K562 (cell line): ENCODE data around the gene MCF2. TPM values are rescaled to one million over a fixed set of nuclear protein-coding genes. Genes with fewer than 3 reads are reported as not detected.

Experiments
- BRCA1 ChIP-seq, 2 experiments: fragments of 450-650 bp in 1 of 2; sonication (generic) in 1 of 2; formaldehyde crosslinking in 1 of 2; IDR thresholded peaks; 2 replicates each; pipeline versions ENCODE4 v1.5.0 to v1.6.1; 2017 to 2020; ENCODE audit warnings: mild to moderate bottlenecking in 1 of 2, missing genetic modification reagents in 1 of 2
- CUX1 ChIP-seq: fragments of 200-800 bp; sonication (Bioruptor generic); IDR thresholded peaks from 2 replicates; pipeline ENCODE4 v1.6.1; 2016; ENCODE audit warnings: missing genetic modification characterization, missing compliant biosample characterization
- EHMT2 ChIP-seq: fragments of 450-650 bp; IDR thresholded peaks from 2 replicates; pipeline ENCODE4 v1.6.1; 2018; ENCODE audit warnings: antibody characterized with exemption
- HNRNPK ChIP-seq: fragments of 200-400 bp; formaldehyde crosslinking; IDR thresholded peaks from one replicate; pipeline ENCODE4 v1.6.1; 2018; ENCODE audit warnings: mild to moderate bottlenecking, low read depth, low read length; ENCODE audit not compliant: poor library complexity, severe bottlenecking
- NR1H2 ChIP-seq: sonication (generic); formaldehyde crosslinking; IDR thresholded peaks from 2 replicates; pipeline ENCODE4 v1.4.0; 2020; ENCODE audit warnings: mild to moderate bottlenecking, missing genetic modification reagents
- POLR3G ChIP-seq: IDR thresholded peaks from 2 replicates; pipeline ENCODE4 v1.6.1; 2011; ENCODE audit not compliant: insufficient read length, insufficient replicate concordance; ENCODE audit errors: extremely low read depth
- RBFOX2 ChIP-seq: fragments of 200-400 bp; formaldehyde crosslinking; IDR thresholded peaks from 2 replicates; pipeline ENCODE4 v1.6.1; 2017; ENCODE audit warnings: low read depth, mild to moderate bottlenecking, low read length, moderate library complexity
- SAFB2 ChIP-seq: fragments of 200-400 bp; formaldehyde crosslinking; IDR thresholded peaks from 2 replicates; pipeline ENCODE4 v1.6.1; 2018; ENCODE audit warnings: borderline replicate concordance, low read length, low read depth, moderate library complexity; ENCODE audit not compliant: severe bottlenecking
- SOX6 ChIP-seq: fragments of 450-650 bp; IDR thresholded peaks from 2 replicates; pipeline ENCODE4 v1.6.1; 2014; ENCODE audit warnings: mild to moderate bottlenecking
- TCFL5 ChIP-seq: fragments of 250-450 bp; sonication (Bioruptor Pico); conservative IDR thresholded peaks from 2 replicates; pipeline ENCODE4 v1.6.1; 2021; ENCODE audit warnings: mild to moderate bottlenecking, moderate library complexity, matching md5 sums
- ZBTB12 ChIP-seq: fragments of 250-450 bp; sonication (Bioruptor Pico); IDR thresholded peaks from 2 replicates; pipeline ENCODE4 v1.4.0; 2020
- ZFX ChIP-seq: sonication (generic); formaldehyde crosslinking; IDR thresholded peaks from 2 replicates; pipeline ENCODE4 v1.8.0; 2022; ENCODE audit warnings: mild to moderate bottlenecking, missing genetic modification reagents, moderate library complexity
- ZNF436 ChIP-seq: fragments of 250-450, 450-650 bp; sonication (Bioruptor Pico); formaldehyde crosslinking; IDR thresholded peaks from 2 replicates; pipeline ENCODE4 v1.7.0; 2020; ENCODE audit warnings: mild to moderate bottlenecking
- polyA plus RNA-seq, 8 experiments: library from polyadenylated mRNA; depleted of rRNA in 4 of 8; stranded (reverse) in 5 of 8; unstranded in 3 of 8; fragments of >200 nt; fragmentation: Nextera tagmentation in 2 of 8; fragmentation: Illumina TruSeq in 1 of 8; extraction: Ambion mirVana in 2 of 8; extraction: Trizol in 1 of 8; gene quantifications; 2 replicates each; pipeline versions ENCODE4 v1.2.1 to v1.2.3, GENCODE V29; 2011 to 2014; ENCODE audit warnings: inconsistent platforms in 1 of 8, missing spikeins in 1 of 8
- total RNA-seq, 7 experiments: library from RNA; depleted of rRNA in 6 of 7; stranded (reverse); fragments of >200 nt in 6 of 7; fragmentation: Illumina TruSeq in 2 of 7; extraction: Trizol in 2 of 7; gene quantifications; 2 replicates each; pipeline versions ENCODE4 v1.2.1 to v1.2.3, GENCODE V29; 2011 to 2021; ENCODE audit warnings: low replicate concordance in 1 of 7

The MCF2 gene
- total and polyA plus RNA-seq, 9 of the 15 experiments (the other 6 are each of a cell fraction or from before 2014, with no cell fraction given): 0.03 to 0.78 (median 0.08) TPM; not detected in 3

- TF ChIP-seq CUX1 (no peak), TCFL5 (CRISPR knock-in tag) (no peak), HNRNPK (no peak), ZFX (no peak), ZNF436 (CRISPR knock-in tag) (no peak), SAFB2 (no peak), NR1H2 (CRISPR knock-in tag) (no peak), BRCA1 (IDR thresholded peaks at IDR 0.05) (no peak), BRCA1 (CRISPR knock-in tag; IDR thresholded peaks at IDR 0.05) (no peak), EHMT2 (no peak), POLR3G (no peak), ZBTB12 (CRISPR knock-in tag) (no peak), SOX6 (no peak), RBFOX2 (no peak)
- TF ChIP-seq, all 486 proteins: peak for 0
Measured at GRCh38 chrX:139736151-139736550, 28.2 kb upstream of the MCF2 start (continued).
